Airway epithelial cell (primary cell): ENCODE measurements around the gene POU2AF3. TPM values are rescaled to one million over a fixed set of nuclear protein-coding genes. Genes with fewer than 3 reads are reported as not detected.

Experiments
- total RNA-seq: library from RNA; depleted of rRNA; stranded (reverse); fragments of >200 nt; gene quantifications from 2 replicates; pipeline ENCODE4 v1.2.3, GENCODE V29; 2015

POU2AF3 gene
- total RNA-seq = 0.28 TPM in 1 of 2 replicates, not detected in the other

GRCh38 chr11:111298413-111299100 is at the start of gene POU2AF3:
POU2AF3 (plus strand) TSS chr11:111298546; CDS start chr11:111298582, 36 bp downstream.

Other genes starting within 250 kb of the POU2AF3 start
- not detected in 2 replicates for gene POU2AF2, start 52.8 kb upstream of the POU2AF3 start, total RNA-seq
- gene POU2AF1, start 80.7 kb downstream of the POU2AF3 start, total RNA-seq = 0.28 and 3.4 TPM in 2 replicates
- gene BTG4, start 213.8 kb downstream of the POU2AF3 start, total RNA-seq = not detected in 2 replicates
- not detected in 2 replicates for gene HOATZ, start 216.2 kb downstream of the POU2AF3 start, total RNA-seq
- gene LAYN, start 242.2 kb downstream of the POU2AF3 start, total RNA-seq = 4.9 and 6.7 TPM in 2 replicates